ENCODE data around the gene CPOX. TPM values are rescaled to one million over a fixed set of nuclear protein-coding genes. Genes with fewer than 3 reads are reported as not detected.

Gene CPOX
- total RNA-seq, 1 experiment from 2014 or later = 15.0 TPM

Other genes with a start within 250 kb of the CPOX start
- not detected in 2 replicates for gene OR5K4, start 239.8 kb downstream of the CPOX start, total RNA-seq (2014; rRNA removed; shearing (Covaris generic); ENCODE audit: low replicate concordance)
- not detected in 2 replicates for gene OR5K3, start 202.9 kb downstream of the CPOX start, total RNA-seq (2014; rRNA removed; shearing (Covaris generic); ENCODE audit: low replicate concordance)
- gene OR5K1, start 130.4 kb downstream of the CPOX start, total RNA-seq (2014; rRNA removed; shearing (Covaris generic); ENCODE audit: low replicate concordance) = not detected in 2 replicates
- gene OR5K2, start 95.9 kb downstream of the CPOX start, total RNA-seq (2014; rRNA removed; shearing (Covaris generic); ENCODE audit: low replicate concordance) = not detected in 2 replicates
- gene CLDND1, start 70.7 kb downstream of the CPOX start, total RNA-seq (2014; rRNA removed; shearing (Covaris generic); ENCODE audit: low replicate concordance) = 44.4 and 46.5 TPM in 2 replicates
- not detected in 2 replicates for gene GPR15, start 61.6 kb downstream of the CPOX start, total RNA-seq (2014; rRNA removed; shearing (Covaris generic); ENCODE audit: low replicate concordance)
- gene ST3GAL6, start 169.7 kb upstream of the CPOX start, total RNA-seq (2014; rRNA removed; shearing (Covaris generic); ENCODE audit: low replicate concordance) = 0.78 and 6.5 TPM in 2 replicates